K562 (cell line): Measurements from ENCODE around the gene RTL10. TPM values are rescaled to one million over a fixed set of nuclear protein-coding genes. Genes with fewer than 3 reads are reported as not detected.

Source experiments
- ARID4B ChIP-seq: sonication (generic); formaldehyde crosslinking; IDR thresholded peaks from 2 replicates; pipeline ENCODE4 v1.8.0; 2022; ENCODE audit warnings: mild to moderate bottlenecking, missing genetic modification reagents
- EZH2 ChIP-seq: IDR thresholded peaks from 2 replicates; pipeline ENCODE4 v1.6.1; 2012; ENCODE audit warnings: low read depth, mild to moderate bottlenecking, inconsistent platforms, low read length, borderline replicate concordance
- HDAC3 ChIP-seq: fragments of 450-650 bp; IDR thresholded peaks from 2 replicates; pipeline ENCODE4 v1.6.1; 2018; ENCODE audit warnings: borderline replicate concordance, mild to moderate bottlenecking, moderate library complexity; ENCODE audit not compliant: partially characterized antibody
- NFIC ChIP-seq: fragments of 450-650 bp; IDR thresholded peaks from 2 replicates; pipeline ENCODE4 v1.6.1; 2017; ENCODE audit warnings: mild to moderate bottlenecking, inconsistent platforms
- THRB ChIP-seq: fragments of 450-650 bp; formaldehyde crosslinking; conservative IDR thresholded peaks from 2 replicates; pipeline ENCODE4 v1.4.0; 2022; ENCODE audit warnings: mild to moderate bottlenecking, missing genetic modification characterization
- polyA plus RNA-seq, 8 experiments: library from polyadenylated mRNA; depleted of rRNA in 4 of 8; stranded (reverse) in 5 of 8; unstranded in 3 of 8; fragments of >200 nt; fragmentation: Nextera tagmentation in 2 of 8; fragmentation: Illumina TruSeq in 1 of 8; extraction: Ambion mirVana in 2 of 8; extraction: Trizol in 1 of 8; gene quantifications; 2 replicates each; pipeline versions ENCODE4 v1.2.1 to v1.2.3, GENCODE V29; 2011 to 2014; ENCODE audit warnings: inconsistent platforms in 1 of 8, missing spikeins in 1 of 8
- total RNA-seq, 7 experiments: library from RNA; depleted of rRNA in 6 of 7; stranded (reverse); fragments of >200 nt in 6 of 7; fragmentation: Illumina TruSeq in 2 of 7; extraction: Trizol in 2 of 7; gene quantifications; 2 replicates each; pipeline versions ENCODE4 v1.2.1 to v1.2.3, GENCODE V29; 2011 to 2021; ENCODE audit warnings: low replicate concordance in 1 of 7

The RTL10 gene
- total and polyA plus RNA-seq, 9 of the 15 experiments (the other 6 are each of a cell fraction or from before 2014, with no cell fraction given): 19.8 to 75.5 (median 32.5) TPM

- no peak for TF ChIP-seq HDAC3
- no peak for TF ChIP-seq ARID4B
- no peak for TF ChIP-seq THRB
- TF ChIP-seq EZH2: no peak
- peak; percentile 98 for TF ChIP-seq NFIC
These were observed 48.2 kb downstream of the RTL10 start (continued) for GRCh38 chr22:19806213-19807160.
